IMR-90 (cell line): ENCODE results near the gene C9orf50. TPM values are rescaled to one million over a fixed set of nuclear protein-coding genes. Genes with fewer than 3 reads are reported as not detected.

Experiments
- ATAC-seq: fragments of 200-7000 bp; cut with Tn5 transposase; 2 replicates; pipeline ENCODE4 v1.9.1; 2020; ENCODE audit warnings: low read depth, mild to moderate bottlenecking, moderate library complexity
- BruUV-seq: library from RNA; stranded (reverse); fragments of 400-500 nt; replicated peaks from 2 replicates; lab custom pipeline; 2021; lab: Mats Ljungman, UMichigan
- CTCF ChIA-PET: fragments of 300-600 bp; formaldehyde crosslinking; extraction: SDS; loops from one replicate; lab custom pipeline; 2021; ENCODE audit warnings: antibody characterized with exemption; lab: Yijun Ruan, JAX
- POLR2A ChIA-PET: fragments of 300-600 bp; sonication (Branson Sonifier 250); formaldehyde crosslinking; loops from one replicate; lab custom pipeline; 2022; ENCODE audit warnings: antibody characterized with exemption; ENCODE audit not compliant: unreplicated experiment; lab: Charles Lee
- DNase-seq: peaks from one replicate; pipeline ENCODE4 v3.0.0; 2013
- H2AFZ ChIP-seq: replicated peaks from 2 replicates; pipeline ENCODE3; 2013; ENCODE audit warnings: low read length, mild to moderate bottlenecking; ENCODE audit not compliant: poor library complexity
- H2AK5ac ChIP-seq: 2 replicates; pipeline ENCODE4 v1.6.1; 2013; ENCODE audit warnings: low read depth, low read length, inconsistent platforms
- H2AK9ac ChIP-seq: replicated peaks from 2 replicates; pipeline ENCODE3; 2013; ENCODE audit warnings: mild to moderate bottlenecking, low read depth, low read length, moderate library complexity; ENCODE audit not compliant: poor library complexity
- H2BK120ac ChIP-seq: 2 replicates; pipeline ENCODE4 v1.6.1; 2013; ENCODE audit warnings: low read depth, low read length, inconsistent platforms
- H2BK15ac ChIP-seq: 3 replicates; pipeline ENCODE4 v1.6.1; 2013; ENCODE audit warnings: low read depth, low read length, inconsistent platforms
- H2BK20ac ChIP-seq: 2 replicates; pipeline ENCODE4 v1.6.1; 2013; ENCODE audit warnings: low read depth, mild to moderate bottlenecking, inconsistent platforms, low read length, moderate library complexity
- H2BK5ac ChIP-seq: 2 replicates; pipeline ENCODE4 v1.6.1; 2013; ENCODE audit warnings: mild to moderate bottlenecking, low read depth, low read length, inconsistent platforms; ENCODE audit not compliant: poor library complexity, severe bottlenecking
- H3K14ac ChIP-seq: replicated peaks from 2 replicates; pipeline ENCODE4 v1.6.1; 2013; ENCODE audit warnings: low read depth, low read length, inconsistent platforms
- H3K18ac ChIP-seq: 2 replicates; pipeline ENCODE4 v1.6.1; 2013; ENCODE audit warnings: low read depth, low read length, control low read depth
- H3K23ac ChIP-seq: 2 replicates; pipeline ENCODE4 v1.6.1; 2013; ENCODE audit warnings: low read depth, low read length, inconsistent platforms
- H3K27ac ChIP-seq: 2 replicates; pipeline ENCODE4 v1.5.1; 2013; ENCODE audit warnings: mild to moderate bottlenecking, control low read depth, low read length; ENCODE audit not compliant: insufficient read depth
- H3K27me3 ChIP-seq: 2 replicates; pipeline ENCODE4 v1.6.1; 2013; ENCODE audit warnings: low read length; ENCODE audit not compliant: control insufficient read depth, insufficient read depth
- H3K36me3 ChIP-seq: 2 replicates; pipeline ENCODE4 v1.6.1; 2013; ENCODE audit warnings: low read length, mixed read lengths; ENCODE audit not compliant: control insufficient read depth, insufficient read depth
- H3K4ac ChIP-seq: 2 replicates; pipeline ENCODE4 v1.6.1; 2013; ENCODE audit warnings: low read depth, low read length, inconsistent platforms
- H3K4me1 ChIP-seq: 2 replicates; pipeline ENCODE4 v1.6.1; 2013; ENCODE audit warnings: low read length, mixed read lengths; ENCODE audit not compliant: control insufficient read depth, insufficient read depth
- H3K4me2 ChIP-seq: 2 replicates; pipeline ENCODE4 v1.6.1; 2013; ENCODE audit warnings: low read depth, mild to moderate bottlenecking, control low read depth, low read length, moderate library complexity
- H3K4me3 ChIP-seq: 2 replicates; pipeline ENCODE4 v1.5.1; 2013; ENCODE audit warnings: low read depth, mild to moderate bottlenecking, control low read depth, low read length, moderate library complexity; ENCODE audit not compliant: insufficient read depth
- H3K56ac ChIP-seq: 2 replicates; pipeline ENCODE4 v1.6.1; 2013; ENCODE audit warnings: low read length, inconsistent platforms; ENCODE audit not compliant: insufficient read depth; ENCODE audit errors: extremely low read depth
- H3K79me1 ChIP-seq, 2 experiments: 2 replicates each; pipeline ENCODE4 v1.6.1; 2013; ENCODE audit warnings: low read length in 2 of 2, inconsistent platforms in 1 of 2, low read depth in 1 of 2
- H3K9ac ChIP-seq: 2 replicates; pipeline ENCODE4 v1.6.1; 2013; ENCODE audit warnings: low read depth, low read length, control low read depth
- H3K9me1 ChIP-seq: 2 replicates; pipeline ENCODE4 v1.6.1; 2013; ENCODE audit warnings: low read length, inconsistent platforms; ENCODE audit not compliant: insufficient read depth
- H3K9me3 ChIP-seq: 2 replicates; pipeline ENCODE4 v1.6.1; 2013; ENCODE audit warnings: low read length; ENCODE audit not compliant: control insufficient read depth, insufficient read depth
- H4K20me1 ChIP-seq: 2 replicates; pipeline ENCODE4 v1.6.1; 2013; ENCODE audit warnings: low read length, inconsistent platforms; ENCODE audit not compliant: insufficient read depth
- H4K5ac ChIP-seq: 2 replicates; pipeline ENCODE4 v1.6.1; 2013; ENCODE audit warnings: mild to moderate bottlenecking, low read depth, low read length, control low read depth
- H4K8ac ChIP-seq, 2 experiments: 2 replicates each; pipeline ENCODE4 v1.6.1; 2013; ENCODE audit warnings: low read depth in 2 of 2, low read length in 2 of 2, control low read depth in 1 of 2, inconsistent platforms in 1 of 2
- H4K91ac ChIP-seq: 2 replicates; pipeline ENCODE4 v1.6.1; 2013; ENCODE audit warnings: low read depth, low read length, inconsistent platforms; ENCODE audit not compliant: insufficient read depth
- BHLHE40 ChIP-seq: fragments of 150-350 bp; IDR thresholded peaks from 2 replicates; pipeline ENCODE4 v1.6.1; 2016; ENCODE audit warnings: mild to moderate bottlenecking, low read depth, low read length
- CEBPB ChIP-seq: IDR thresholded peaks from 2 replicates; pipeline ENCODE4 v1.6.1; 2012; ENCODE audit warnings: low read depth, low read length, improper control_type of control experiment
- CHD1 ChIP-seq: IDR thresholded peaks from 2 replicates; pipeline ENCODE4 v1.6.1; 2012; ENCODE audit warnings: low read depth, low read length, improper control_type of control experiment
- FOS ChIP-seq: fragments of 150-350 bp; IDR thresholded peaks from 2 replicates; pipeline ENCODE4 v1.6.1; 2016; ENCODE audit warnings: low read depth, low read length
- MAFK ChIP-seq: IDR thresholded peaks from 2 replicates; pipeline ENCODE4 v1.6.1; 2012; ENCODE audit warnings: low read depth, low read length, improper control_type of control experiment
- MAZ ChIP-seq: IDR thresholded peaks from 2 replicates; pipeline ENCODE4 v1.6.1; 2012; ENCODE audit warnings: low read depth, mild to moderate bottlenecking, low read length, improper control_type of control experiment, moderate library complexity, borderline replicate concordance
- MXI1 ChIP-seq: IDR thresholded peaks from 2 replicates; pipeline ENCODE4 v1.6.1; 2012; ENCODE audit warnings: low read depth, mild to moderate bottlenecking, low read length, moderate library complexity, borderline replicate concordance
- NFE2L2 ChIP-seq: fragments of 150-350 bp; IDR thresholded peaks from 2 replicates; pipeline ENCODE4 v1.6.1; 2016; ENCODE audit warnings: low read depth, mild to moderate bottlenecking, low read length
- POLR2A ChIP-seq: IDR thresholded peaks from 2 replicates; pipeline ENCODE4 v1.6.1; 2012; ENCODE audit warnings: mild to moderate bottlenecking, low read depth, low read length
- RAD21 ChIP-seq: IDR thresholded peaks from 2 replicates; pipeline ENCODE4 v1.6.1; 2012; ENCODE audit warnings: low read length, improper control_type of control experiment
- RCOR1 ChIP-seq: IDR thresholded peaks from 2 replicates; pipeline ENCODE4 v1.6.1; 2012; ENCODE audit warnings: mild to moderate bottlenecking, low read length, improper control_type of control experiment; ENCODE audit not compliant: insufficient replicate concordance
- RFX5 ChIP-seq: IDR thresholded peaks from 2 replicates; pipeline ENCODE4 v1.8.0; 2012; ENCODE audit warnings: low read depth, mild to moderate bottlenecking, low read length, moderate library complexity
- SMC3 ChIP-seq: fragments of 150-350 bp; IDR thresholded peaks from 2 replicates; pipeline ENCODE4 v1.6.1; 2016; ENCODE audit warnings: low read depth, mild to moderate bottlenecking, antibody characterized with exemption, low read length, moderate library complexity
- WGBS, 2 experiments: methylation state at CpG; one replicate each; pipeline versions ENCODE4 v1.1.5 to v1.1.7; 2013; ENCODE audit warnings: missing lambda C conversion rate in 2 of 2; ENCODE audit not compliant: insufficient read length in 1 of 2; ENCODE audit errors: extremely low coverage in 2 of 2; 5-methylcytosine and 5-hydroxymethylcytosine counted together
- dilution Hi-C: fragments of 300-500 bp; cut with HindIII; formaldehyde crosslinking; loops from one replicate; pipeline ENCODE4 v1.14.3; 2018; ENCODE audit warnings: low sequenced_read_pairs; ENCODE audit not compliant: unreplicated experiment
- in situ Hi-C: fragments of 300-500 bp; cut with MboI; formaldehyde crosslinking; loops from 3 replicates; pipeline ENCODE4 v1.14.3; 2019; ENCODE audit warnings: low sequenced_read_pairs, inconsistent platforms, mixed read lengths
- intact Hi-C: fragments of 100-400 bp; cut with micrococcal nuclease; formaldehyde crosslinking; loops from 2 replicates; pipeline ENCODE4 v1.10.0; 2022
- polyA plus RNA-seq, 3 experiments: library from polyadenylated mRNA; depleted of rRNA; stranded (reverse); fragments of >200 nt; gene quantifications; 2 replicates each; pipeline ENCODE4 v1.2.3, GENCODE V29; 2012; ENCODE audit warnings: low replicate concordance in 1 of 3
- total RNA-seq: library from RNA; depleted of rRNA; stranded (reverse); fragments of >200 nt; gene quantifications from 2 replicates; pipeline ENCODE4 v1.2.3, GENCODE V29; 2012
- TF ChIP-seq, protein P1 (sequence below): conservative IDR thresholded peaks from 2 replicates; pipeline ENCODE4 v1.5.1; 2012; ENCODE audit warnings: mild to moderate bottlenecking, low read depth, low read length, improper control_type of control experiment
- TF ChIP-seq, protein P2 (sequence below): fragments of 150-350 bp; IDR thresholded peaks from 2 replicates; pipeline ENCODE4 v1.6.1; 2017; ENCODE audit warnings: mild to moderate bottlenecking, antibody characterized with exemption, low read length, low read depth
- TF ChIP-seq, protein P3 (sequence below): fragments of 150-350 bp; IDR thresholded peaks from 2 replicates; pipeline ENCODE4 v1.6.1; 2016; ENCODE audit warnings: low read depth, mild to moderate bottlenecking, low read length, moderate library complexity, borderline replicate concordance

Gene C9orf50
- total and polyA plus RNA-seq, 2 of the 4 experiments (the other 2 are of a cell fraction), result 0.09 TPM; not detected in 1

DNA sequence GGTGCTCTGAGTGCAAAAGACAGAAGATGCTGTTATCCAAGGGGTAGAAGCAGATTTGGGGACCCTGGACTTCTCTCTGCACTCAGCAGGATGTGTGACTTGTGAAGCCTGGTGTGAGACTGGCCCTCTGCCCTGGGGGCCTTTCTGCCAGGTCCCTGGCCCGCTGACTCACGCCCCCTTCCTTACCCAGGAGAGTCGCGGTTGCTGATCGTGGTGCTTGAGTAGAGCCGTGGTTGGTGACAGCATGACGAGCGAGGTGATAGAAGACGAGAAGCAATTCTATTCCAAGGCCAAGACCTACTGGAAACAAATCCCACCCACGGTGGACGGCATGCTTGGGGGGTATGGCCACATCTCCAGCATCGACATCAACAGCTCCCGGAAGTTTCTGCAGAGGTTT is 11.6 kb upstream of the C9orf50 start:
- ATAC-seq, result no peak
- peaks cover 94% of the 10 kb centered on the region for H4K20me1 ChIP-seq
- H2BK20ac ChIP-seq, result no peak overlapping the region
- H2BK120ac ChIP-seq, result no peak overlapping the region
- DNase-seq, result peak; percentile 50
- H2BK5ac ChIP-seq, result peak overlapping the region; percentile 1
- H3K4me3 ChIP-seq, result no peak overlapping the region
- H3K27ac ChIP-seq, result 0 out of 2 replicates have a peak overlapping the region, but pooled peaks have one; percentile 5
- ChIA-PET POLR2A (no interaction called here), CTCF (no interaction called here)
- no peak overlapping the region for H3K14ac ChIP-seq
- H3K23ac ChIP-seq, result peak overlapping the region; percentile 60; the same call in 1 of the 2 replicates
- H3K9me3 ChIP-seq, result no peaks in the 10 kb centered on the region
- intact Hi-C loops (no loop called here), dilution Hi-C loops (no loop called here), in situ Hi-C loops (no loop called here)
- no peak overlapping the region for H2BK15ac ChIP-seq
- H3K4me1 ChIP-seq, result peaks cover 39% of the 10 kb centered on the region
- peaks cover 16 to 86% of the 10 kb centered on the region in 2 experiments for H3K79me1 ChIP-seq
- peak overlapping the region; percentile 61 for H2AFZ ChIP-seq
- no peak overlapping the region for H3K18ac ChIP-seq
- no peaks in the 10 kb centered on the region for H3K27me3 ChIP-seq
- TF ChIP-seq RAD21, result no peak
- TF ChIP-seq, protein P1, sequence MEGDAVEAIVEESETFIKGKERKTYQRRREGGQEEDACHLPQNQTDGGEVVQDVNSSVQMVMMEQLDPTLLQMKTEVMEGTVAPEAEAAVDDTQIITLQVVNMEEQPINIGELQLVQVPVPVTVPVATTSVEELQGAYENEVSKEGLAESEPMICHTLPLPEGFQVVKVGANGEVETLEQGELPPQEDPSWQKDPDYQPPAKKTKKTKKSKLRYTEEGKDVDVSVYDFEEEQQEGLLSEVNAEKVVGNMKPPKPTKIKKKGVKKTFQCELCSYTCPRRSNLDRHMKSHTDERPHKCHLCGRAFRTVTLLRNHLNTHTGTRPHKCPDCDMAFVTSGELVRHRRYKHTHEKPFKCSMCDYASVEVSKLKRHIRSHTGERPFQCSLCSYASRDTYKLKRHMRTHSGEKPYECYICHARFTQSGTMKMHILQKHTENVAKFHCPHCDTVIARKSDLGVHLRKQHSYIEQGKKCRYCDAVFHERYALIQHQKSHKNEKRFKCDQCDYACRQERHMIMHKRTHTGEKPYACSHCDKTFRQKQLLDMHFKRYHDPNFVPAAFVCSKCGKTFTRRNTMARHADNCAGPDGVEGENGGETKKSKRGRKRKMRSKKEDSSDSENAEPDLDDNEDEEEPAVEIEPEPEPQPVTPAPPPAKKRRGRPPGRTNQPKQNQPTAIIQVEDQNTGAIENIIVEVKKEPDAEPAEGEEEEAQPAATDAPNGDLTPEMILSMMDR, result no peak
- no peak for TF ChIP-seq RFX5
- TF ChIP-seq BHLHE40, result no peak
- TF ChIP-seq, protein P2, sequence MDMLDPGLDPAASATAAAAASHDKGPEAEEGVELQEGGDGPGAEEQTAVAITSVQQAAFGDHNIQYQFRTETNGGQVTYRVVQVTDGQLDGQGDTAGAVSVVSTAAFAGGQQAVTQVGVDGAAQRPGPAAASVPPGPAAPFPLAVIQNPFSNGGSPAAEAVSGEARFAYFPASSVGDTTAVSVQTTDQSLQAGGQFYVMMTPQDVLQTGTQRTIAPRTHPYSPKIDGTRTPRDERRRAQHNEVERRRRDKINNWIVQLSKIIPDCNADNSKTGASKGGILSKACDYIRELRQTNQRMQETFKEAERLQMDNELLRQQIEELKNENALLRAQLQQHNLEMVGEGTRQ, result no peak
- TF ChIP-seq SMC3, result no peak
- TF ChIP-seq, protein P3, sequence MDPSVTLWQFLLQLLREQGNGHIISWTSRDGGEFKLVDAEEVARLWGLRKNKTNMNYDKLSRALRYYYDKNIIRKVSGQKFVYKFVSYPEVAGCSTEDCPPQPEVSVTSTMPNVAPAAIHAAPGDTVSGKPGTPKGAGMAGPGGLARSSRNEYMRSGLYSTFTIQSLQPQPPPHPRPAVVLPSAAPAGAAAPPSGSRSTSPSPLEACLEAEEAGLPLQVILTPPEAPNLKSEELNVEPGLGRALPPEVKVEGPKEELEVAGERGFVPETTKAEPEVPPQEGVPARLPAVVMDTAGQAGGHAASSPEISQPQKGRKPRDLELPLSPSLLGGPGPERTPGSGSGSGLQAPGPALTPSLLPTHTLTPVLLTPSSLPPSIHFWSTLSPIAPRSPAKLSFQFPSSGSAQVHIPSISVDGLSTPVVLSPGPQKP, result no peak
- no peak for TF ChIP-seq FOS
- TF ChIP-seq CEBPB, result no peak
- no peak for TF ChIP-seq CHD1
- no peak for TF ChIP-seq POLR2A
- no peak for TF ChIP-seq NFE2L2
- no peak; the same call in 1 of the 2 replicates for TF ChIP-seq MAZ
- TF ChIP-seq MAFK, result no peak
- TF ChIP-seq RCOR1, result no peak
- no peak for TF ChIP-seq MXI1
- no peak overlapping the region for H4K91ac ChIP-seq
- H2AK9ac ChIP-seq, result no peak overlapping the region
- no peak overlapping the region for H3K4me2 ChIP-seq
- no CpG with 5 or more reads among the region's 13 CpGs for WGBS, 2 experiments
- H4K8ac ChIP-seq, result peak overlapping the region in 1 of 2 experiments; percentile 42; a peak in 1 of 4 replicates
- H3K9ac ChIP-seq, result no peak overlapping the region
- peaks cover 41% of the 10 kb centered on the region for H3K9me1 ChIP-seq
- no peak overlapping the region for H2AK5ac ChIP-seq
- no peak overlapping the region for H3K56ac ChIP-seq
- BruUV-seq, result no TSS peak
- H3K4ac ChIP-seq, result 0 out of 2 replicates have a peak overlapping the region, but pooled peaks have one; percentile 15
- no peak overlapping the region for H4K5ac ChIP-seq
- peaks cover 51% of the 10 kb centered on the region for H3K36me3 ChIP-seq
